GM19043 (cell line): ENCODE data around the gene USP54.

ENCODE experiments used
- ATAC-seq: cut with Tn5 transposase; IDR thresholded peaks from one replicate; pipeline ENCODE4 v1.9.1; 2021; ENCODE audit warnings: low read depth; ENCODE audit not compliant: unreplicated experiment

Gene USP54

DNA sequence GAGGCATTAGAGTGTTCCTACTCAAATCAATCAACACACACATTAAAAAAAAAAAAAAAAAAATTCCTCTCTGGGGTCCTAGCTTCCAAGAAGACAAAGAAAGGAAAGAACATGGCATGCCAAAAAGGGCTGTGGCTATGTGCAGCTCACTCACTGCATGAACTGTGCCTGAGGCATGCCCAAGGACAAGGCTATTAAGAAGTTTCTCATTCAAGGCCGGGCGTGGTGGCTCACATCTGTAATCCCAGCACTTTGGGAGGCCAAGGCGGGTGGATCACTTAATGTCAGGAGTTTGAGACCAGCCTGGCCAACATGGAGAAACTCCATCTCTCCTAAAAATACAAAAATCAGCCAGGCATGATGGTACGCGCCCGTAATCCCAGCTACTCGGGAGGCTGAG is 53.4 kb downstream of the USP54 start:
- no peak for ATAC-seq

- no peak for ATAC-seq
Observed at GRCh38 chr10:73537288-73537687, 53.9 kb downstream of the USP54 start.

- ATAC-seq = no peak
Observed at GRCh38 chr10:73534857-73535256, 56.3 kb downstream of the USP54 start.

- ATAC-seq = peak; percentile 74
Observed at GRCh38 chr10:73529089-73529832, 61.9 kb downstream of the USP54 start.

DNA sequence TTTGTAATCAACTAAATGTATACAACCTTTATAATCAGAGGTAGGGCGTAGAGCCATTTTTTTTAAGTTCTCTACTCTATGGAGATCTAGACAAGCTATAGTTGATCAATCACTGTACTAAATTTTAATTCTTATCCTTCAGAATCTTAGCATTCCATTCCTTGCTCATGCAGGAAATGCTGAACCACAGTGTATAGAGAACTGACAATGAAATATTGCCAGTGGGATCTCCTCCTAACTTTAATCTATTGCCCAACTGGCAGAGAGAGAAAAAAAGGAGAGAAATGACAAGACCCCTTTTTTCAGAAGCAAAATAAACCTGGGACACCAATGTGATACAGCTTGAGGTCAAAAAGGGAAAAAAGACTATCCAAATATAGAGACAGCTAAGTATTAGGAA is 68.9 kb downstream of the USP54 start:
- no peak for ATAC-seq

DNA sequence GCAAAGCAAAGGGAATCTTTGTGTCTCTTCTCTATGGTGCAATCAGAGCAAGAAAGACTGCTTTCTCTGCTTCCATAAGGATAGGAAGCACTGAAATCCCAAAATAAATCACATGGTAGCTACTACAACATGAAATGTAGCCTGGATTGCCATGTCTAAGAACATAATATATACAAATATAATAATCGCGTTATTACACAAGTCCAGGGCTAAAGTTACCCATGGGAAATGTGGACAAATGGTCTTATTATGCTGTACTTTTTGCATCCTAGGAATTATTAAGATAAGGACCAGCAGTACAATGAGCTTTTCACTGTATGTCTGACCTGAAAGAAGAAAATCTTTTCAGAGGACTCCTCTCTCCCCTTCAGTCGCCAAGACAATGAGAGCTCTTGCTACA is 71.8 kb downstream of the USP54 start:
- no peak for ATAC-seq

DNA sequence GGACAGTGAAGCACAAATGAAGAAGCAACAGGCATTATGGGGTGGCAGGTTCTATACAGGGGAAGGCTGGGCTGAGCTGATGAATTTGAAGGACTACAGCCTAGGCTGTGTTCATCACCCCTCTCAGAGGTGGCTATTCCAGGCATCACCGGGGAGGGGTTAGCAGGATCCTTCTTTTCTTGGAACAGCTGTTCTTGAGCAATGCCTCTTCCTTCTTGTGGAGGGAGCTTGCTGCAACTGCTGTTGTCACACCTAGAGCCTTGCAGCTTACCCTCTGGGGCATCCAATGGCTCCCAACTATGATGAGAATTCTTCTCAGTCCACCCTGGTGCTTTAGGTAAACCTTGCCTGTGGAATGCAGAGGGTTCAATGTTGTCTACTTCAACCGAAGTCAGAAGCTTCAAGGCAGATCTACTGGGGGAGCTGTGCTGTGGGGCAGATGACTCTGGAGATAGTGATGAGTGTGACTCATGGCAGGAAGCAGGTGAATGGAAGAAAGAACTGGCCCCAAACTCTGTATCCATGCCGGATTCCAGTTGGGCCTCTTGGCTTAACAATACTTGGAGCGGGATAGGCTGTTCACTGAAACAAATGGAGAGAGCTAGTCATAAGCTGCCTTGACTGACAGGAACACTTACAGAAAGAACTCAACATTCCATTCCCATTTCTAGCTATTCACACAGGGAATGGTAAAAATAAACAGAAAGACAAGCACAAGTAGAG is 73.8 kb downstream of the USP54 start:
- no peak for ATAC-seq

- ATAC-seq = no peak
Observed at GRCh38 chr10:73512207-73512743, 78.9 kb downstream of the USP54 start.

DNA sequence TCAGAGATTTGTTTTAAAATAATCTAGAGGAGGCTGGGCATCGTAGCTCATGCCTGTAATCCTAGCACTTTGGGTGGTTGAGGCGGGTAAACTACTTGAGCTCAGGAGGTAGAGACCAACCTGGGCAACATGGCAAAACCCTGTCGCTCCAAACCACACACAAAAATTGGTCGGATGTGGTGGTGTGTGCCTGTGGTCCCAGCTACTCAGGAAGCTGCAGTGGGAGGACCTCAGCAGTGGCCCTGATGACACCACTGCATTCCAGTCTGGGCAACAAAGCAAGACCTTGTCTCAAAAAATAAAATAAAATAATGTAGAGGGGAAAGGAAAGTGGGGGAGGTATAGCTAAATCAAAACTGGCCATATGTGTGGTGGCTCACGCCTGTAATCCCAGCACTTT is 81.4 kb downstream of the USP54 start:
- ATAC-seq = no peak

DNA sequence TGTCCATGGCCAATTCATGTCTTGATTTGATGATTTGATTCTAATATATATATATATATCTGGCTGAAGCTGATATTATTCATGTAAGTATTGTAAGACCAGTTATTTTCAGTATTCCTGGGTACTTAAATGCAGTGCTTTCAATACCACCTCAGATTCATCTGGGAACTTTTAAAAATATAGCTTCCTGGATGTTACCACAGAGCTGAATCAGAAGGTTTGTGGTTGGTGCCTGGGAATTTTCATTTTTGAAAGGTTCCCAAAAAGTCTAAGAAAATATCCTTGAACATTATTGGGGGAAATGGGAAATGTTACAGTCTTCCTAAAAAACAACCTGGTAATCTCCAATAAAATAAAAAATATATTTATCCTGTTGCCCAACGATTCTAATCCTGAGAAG is 84.7 kb downstream of the USP54 start:
- ATAC-seq = no peak

GRCh38 chr10:73506074-73506473 is 85.1 kb downstream of the USP54 start:
- no peak for ATAC-seq

DNA sequence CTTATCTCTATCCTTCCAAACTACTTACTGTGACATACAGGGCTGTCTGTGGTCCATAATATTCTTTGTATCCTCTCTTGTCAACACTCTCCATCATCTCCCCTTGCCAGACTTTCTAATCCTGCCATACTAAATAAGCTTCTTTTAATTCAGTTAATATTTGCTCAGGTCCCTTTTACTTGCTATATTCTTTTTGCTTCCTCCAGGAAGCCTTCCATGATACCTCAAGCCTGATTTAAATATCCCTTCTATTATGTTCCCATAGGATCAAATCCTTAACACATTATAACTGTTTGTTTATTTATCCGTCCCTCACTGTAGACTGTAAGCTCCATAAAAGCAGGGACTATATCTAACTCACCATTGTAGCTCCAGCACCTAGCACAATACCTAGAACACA is 88.1 kb downstream of the USP54 start:
- no peak for ATAC-seq

DNA sequence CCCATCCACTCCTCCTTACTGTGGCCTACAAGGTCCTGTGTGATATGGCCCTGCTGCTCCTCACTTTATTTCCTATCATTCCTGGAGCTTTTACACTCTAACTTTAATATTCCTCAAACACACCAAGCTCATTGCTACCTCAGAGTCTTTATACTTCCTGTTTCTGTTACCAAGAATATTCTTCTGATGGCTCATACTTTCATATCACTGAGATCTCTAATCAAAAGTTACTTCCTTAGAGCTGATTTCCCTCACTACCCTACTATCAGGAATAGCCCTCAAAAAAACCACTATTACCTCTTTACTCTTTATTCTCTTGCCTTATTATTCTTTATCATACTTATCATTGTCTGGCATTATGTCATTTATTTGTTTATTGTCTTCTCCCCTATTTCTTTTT is 89.5 kb downstream of the USP54 start:
- ATAC-seq = no peak

- ATAC-seq = no peak
Observed at GRCh38 chr10:73497623-73498022, 93.5 kb downstream of the USP54 start.

GRCh38 chr10:73495884-73496674 is 95.1 kb downstream of the USP54 start, which contains the start of gene PPP3CB:
Gene PPP3CB (minus strand): TSS chr10:73496024. CDS start chr10:73495889, 135 bp downstream.
- ATAC-seq = peak; percentile 45

GRCh38 chr10:73495226-73495883 is 95.8 kb downstream of the USP54 start:
- peak; percentile 89 for ATAC-seq

GRCh38 chr10:73494877-73495225 is 96.3 kb downstream of the USP54 start:
- ATAC-seq = no peak

DNA sequence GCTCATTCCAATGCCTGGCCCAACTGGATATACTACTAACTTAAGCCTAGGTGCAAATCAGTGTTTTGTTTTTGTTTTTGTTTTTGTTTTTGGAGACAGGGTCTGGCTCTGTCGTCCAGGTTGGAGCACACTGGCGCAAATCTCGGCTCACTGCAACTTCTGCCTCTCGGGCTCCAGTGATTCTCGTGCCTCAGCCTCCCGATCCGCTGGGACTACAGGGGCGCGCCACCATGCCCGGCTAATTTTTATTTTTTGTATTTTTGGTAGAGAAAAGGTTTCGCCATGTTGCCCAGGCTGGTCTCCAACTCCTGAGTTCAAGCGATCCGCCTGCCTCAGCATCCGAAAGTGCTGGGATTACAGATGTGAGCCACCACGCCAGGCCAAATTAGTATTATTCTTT is 96.9 kb downstream of the USP54 start:
- ATAC-seq = no peak

DNA sequence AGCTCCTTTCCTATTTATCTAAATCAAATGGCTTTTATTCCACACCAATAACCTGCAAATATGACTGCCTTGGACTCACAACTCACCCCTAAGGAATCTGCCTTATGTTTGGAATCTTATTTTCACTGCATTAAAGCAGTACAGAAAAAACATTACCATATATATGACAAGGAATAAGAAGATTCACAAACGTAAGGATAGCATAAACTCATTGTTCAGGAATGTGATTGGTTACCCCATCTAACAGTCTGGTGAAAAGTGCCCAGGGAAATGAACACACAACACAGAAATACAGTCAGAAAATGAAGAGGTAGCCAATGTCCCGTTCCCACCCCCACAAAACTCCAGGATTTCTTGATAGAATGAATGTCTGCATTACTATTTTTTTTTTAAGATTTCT is 97.4 kb downstream of the USP54 start:
- no peak for ATAC-seq

- ATAC-seq = no peak
Observed at GRCh38 chr10:73486601-73487000, 104.5 kb downstream of the USP54 start.

DNA sequence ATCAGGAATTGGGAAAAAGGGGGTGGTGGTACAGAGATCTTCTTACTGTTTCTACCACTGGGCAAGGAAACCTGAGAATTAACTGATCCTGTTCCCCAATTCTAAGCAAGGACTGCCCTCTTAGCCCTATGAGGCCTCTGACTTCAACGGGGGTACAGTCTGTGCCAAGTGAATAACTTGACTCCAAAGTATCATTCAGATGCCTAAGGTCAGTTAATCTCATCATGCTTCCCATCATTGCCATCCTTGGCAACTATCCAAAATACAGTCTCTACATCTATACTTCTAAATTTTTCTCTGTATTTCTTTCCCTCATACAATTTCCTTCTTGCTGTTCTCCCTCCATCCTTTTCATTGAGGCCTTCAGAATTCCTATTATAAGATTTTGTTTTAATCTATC is 105.8 kb downstream of the USP54 start:
- no peak for ATAC-seq
